Activated naive CD8-positive, alpha-beta T cell treated with anti-CD3 and anti-CD28 coated beads, Interleukin-2, amount 50 U/mL, for 24 hours (primary cell): ENCODE measurements around the gene ZNF254.
"Not testable (repeated sequence)": the region's sequence is repeated elsewhere in the genome, so short reads cannot be mapped to it uniquely, and the experiment has no call there.

Experiments
- ATAC-seq: fragments of 150-1000 bp; cut with Tn5 transposase; one replicate; pipeline ENCODE4 v1.10.0; 2021
- DNase-seq: peaks from one replicate; pipeline ENCODE4 v3.0.0; 2021
- H3K27ac Mint-ChIP-seq: one replicate; pipeline ENCODE4 v1.8.0; 2021; ENCODE audit warnings: mild to moderate bottlenecking, mixed read lengths
- H3K27me3 Mint-ChIP-seq: one replicate; pipeline ENCODE4 v1.8.0; 2021; ENCODE audit warnings: mixed read lengths
- H3K36me3 Mint-ChIP-seq: one replicate; pipeline ENCODE4 v1.8.0; 2021; ENCODE audit warnings: low read depth, mixed read lengths
- H3K4me1 Mint-ChIP-seq: one replicate; pipeline ENCODE4 v1.8.0; 2021; ENCODE audit warnings: mixed read lengths
- H3K4me3 Mint-ChIP-seq: one replicate; pipeline ENCODE4 v1.8.0; 2021; ENCODE audit warnings: mild to moderate bottlenecking, moderate library complexity, mixed read lengths
- H3K9me3 Mint-ChIP-seq: one replicate; pipeline ENCODE4 v1.8.0; 2021; ENCODE audit warnings: mixed read lengths

The ZNF254 gene

DNA sequence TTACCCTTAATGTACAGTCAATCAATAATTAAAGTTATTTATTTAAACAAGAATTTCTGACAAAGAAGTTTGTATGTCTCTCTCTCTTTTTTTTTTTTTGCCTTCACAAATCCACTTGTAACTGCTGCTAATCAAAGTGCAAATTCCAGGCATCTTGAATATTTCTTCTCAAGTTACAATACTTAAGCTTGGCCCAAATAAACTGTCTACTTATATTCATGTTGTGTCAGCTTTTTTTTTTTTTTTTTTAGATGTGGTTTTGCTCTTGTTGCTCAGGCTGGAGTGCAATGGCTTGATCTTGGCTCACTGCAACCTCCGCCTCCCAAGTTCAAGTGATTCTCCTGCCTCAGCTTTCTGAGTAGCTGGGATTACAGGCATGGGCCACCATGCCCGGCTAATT, 13.6 kb downstream of the ZNF254 start:
- peaks cover 84% of the 10 kb centered on the region for H3K36me3 Mint-ChIP-seq
- H3K9me3 Mint-ChIP-seq = peaks cover 30% of the 10 kb centered on the region
- H3K4me3 Mint-ChIP-seq, H3K27ac Mint-ChIP-seq, H3K27me3 Mint-ChIP-seq, ATAC-seq, DNase-seq: not testable (repeated sequence)
- H3K4me1 Mint-ChIP-seq = peaks cover 17% of the 10 kb centered on the region

DNA sequence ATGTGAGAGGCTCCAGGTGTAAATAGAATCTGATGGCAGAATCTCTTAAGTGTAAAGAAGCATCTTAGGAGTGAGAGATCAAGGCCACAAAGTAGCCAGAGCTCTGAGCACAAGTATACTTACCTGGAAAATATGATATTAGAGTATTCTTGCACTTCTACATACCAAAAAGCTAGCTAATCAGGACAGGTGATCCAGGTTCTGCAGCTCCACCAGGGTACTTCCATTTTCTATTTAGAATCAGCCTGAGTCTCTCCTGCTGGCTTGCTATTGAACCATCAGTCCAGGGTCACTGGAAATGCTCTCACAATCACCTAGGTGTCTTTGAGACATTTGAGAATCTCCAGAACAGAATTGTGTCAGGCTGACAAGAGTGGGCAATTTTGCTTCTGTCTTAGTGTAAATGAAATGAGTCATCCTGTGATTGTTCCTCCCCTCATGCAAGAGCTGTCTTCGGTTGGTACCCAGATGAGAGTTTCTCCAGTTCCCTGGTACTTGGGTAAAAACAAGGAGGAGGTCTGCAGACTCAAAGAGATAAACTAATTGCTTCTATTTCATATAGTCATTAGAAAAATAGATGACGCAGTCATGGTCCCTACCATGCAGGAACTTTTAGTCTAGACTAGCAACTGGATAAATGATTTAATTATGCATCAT, 14.6 kb downstream of the ZNF254 start:
- Mint-ChIP-seq H3K4me3 (no peak overlapping the region), H3K9me3 (peaks cover 30% of the 10 kb centered on the region), H3K36me3 (peaks cover 84% of the 10 kb centered on the region), H3K27ac (no peak overlapping the region), H3K27me3 (no peaks in the 10 kb centered on the region), H3K4me1 (peaks cover 15% of the 10 kb centered on the region)
- no peak for ATAC-seq
- no peak for DNase-seq

DNA sequence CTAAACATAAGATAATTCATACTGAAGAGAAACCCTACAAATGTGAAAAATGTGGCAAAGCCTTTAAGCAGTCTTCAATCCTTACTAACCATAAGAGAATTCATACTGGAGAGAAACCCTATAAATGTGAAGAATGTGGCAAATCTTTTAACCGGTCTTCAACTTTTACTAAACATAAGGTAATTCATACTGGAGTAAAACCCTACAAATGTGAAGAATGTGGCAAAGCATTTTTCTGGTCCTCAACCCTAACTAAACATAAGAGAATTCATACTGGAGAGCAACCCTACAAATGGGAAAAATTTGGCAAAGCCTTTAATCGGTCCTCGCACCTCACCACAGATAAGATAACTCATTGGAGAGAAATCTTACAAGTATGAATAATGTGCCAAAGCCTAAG, 40.6 kb downstream of the ZNF254 start:
- DNase-seq = no peak
- peaks cover 83% of the 10 kb centered on the region for H3K36me3 Mint-ChIP-seq
- no peak for ATAC-seq
- no peaks in the 10 kb centered on the region for H3K4me1 Mint-ChIP-seq
- H3K27ac Mint-ChIP-seq = no peak overlapping the region
- no peaks in the 10 kb centered on the region for H3K27me3 Mint-ChIP-seq
- H3K4me3 Mint-ChIP-seq = no peak overlapping the region
- H3K9me3 Mint-ChIP-seq = peaks cover 63% of the 10 kb centered on the region

DNA sequence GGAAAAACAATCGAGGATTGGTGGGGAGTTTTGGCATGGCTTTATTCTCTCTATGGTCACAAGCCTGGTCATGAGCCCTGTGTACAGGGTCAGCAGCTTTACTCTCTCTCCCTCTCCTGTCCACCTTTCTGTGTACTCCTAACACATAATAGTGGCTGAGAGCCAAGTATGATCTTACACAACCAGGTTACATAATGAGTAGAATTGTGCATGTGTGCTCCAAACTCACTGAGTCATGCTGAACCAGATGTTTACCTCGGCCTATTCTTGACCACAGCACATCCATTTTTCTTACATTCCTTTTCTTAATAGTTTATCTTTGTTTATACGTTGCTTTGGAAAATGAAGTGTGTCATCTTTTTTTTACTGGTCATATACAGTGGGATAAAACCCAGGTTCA, 53.1 kb downstream of the ZNF254 start:
- H3K36me3 Mint-ChIP-seq = peaks cover 57% of the 10 kb centered on the region
- DNase-seq (no peak), ATAC-seq (no peak)
- H3K27ac Mint-ChIP-seq = no peak overlapping the region
- peaks cover 66% of the 10 kb centered on the region for H3K9me3 Mint-ChIP-seq
- H3K27me3 Mint-ChIP-seq = no peaks in the 10 kb centered on the region
- no peaks in the 10 kb centered on the region for H3K4me1 Mint-ChIP-seq
- H3K4me3 Mint-ChIP-seq = no peak overlapping the region

DNA sequence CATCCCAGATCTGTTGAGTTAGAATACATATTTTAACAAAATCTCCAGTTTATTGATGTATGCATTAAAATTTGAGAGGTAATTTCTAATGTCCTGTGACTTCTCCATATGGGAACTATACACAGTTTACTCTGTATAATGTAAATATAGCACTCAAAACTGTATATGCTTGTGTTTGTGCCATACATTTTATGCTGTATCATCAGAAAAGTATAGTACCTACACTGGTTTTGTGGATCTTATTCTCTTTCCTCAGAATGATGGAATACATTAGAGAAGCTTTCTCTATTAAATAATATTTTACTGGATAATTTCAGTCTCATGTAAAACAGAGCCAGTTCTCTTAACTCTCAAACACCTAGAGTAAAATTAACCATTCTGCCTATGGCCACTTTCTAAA, 53.6 kb downstream of the ZNF254 start:
- H3K4me3 Mint-ChIP-seq = no peak overlapping the region
- no peak for ATAC-seq
- H3K9me3 Mint-ChIP-seq = peaks cover 66% of the 10 kb centered on the region
- peaks cover 55% of the 10 kb centered on the region for H3K36me3 Mint-ChIP-seq
- no peaks in the 10 kb centered on the region for H3K4me1 Mint-ChIP-seq
- H3K27me3 Mint-ChIP-seq = no peaks in the 10 kb centered on the region
- no peak for DNase-seq
- H3K27ac Mint-ChIP-seq = no peak overlapping the region

DNA sequence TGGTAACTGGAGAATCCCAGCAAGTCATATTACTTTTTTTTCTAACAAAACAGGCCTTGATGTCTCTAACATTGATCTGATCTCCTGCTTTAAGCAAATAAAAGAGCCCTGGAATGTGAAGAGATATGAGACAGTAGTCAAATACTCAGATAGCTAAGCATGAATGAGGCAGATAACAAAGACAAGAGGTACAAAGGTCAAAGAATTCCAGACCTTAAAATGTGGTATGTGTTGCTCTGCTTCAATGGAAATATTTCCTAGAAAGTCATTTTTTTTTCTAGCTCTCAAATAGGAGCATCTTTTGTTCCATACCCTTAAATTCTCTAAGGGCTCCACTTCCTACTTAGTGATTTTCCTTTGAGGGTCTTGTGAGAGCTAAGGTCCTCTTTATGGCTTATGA, 54.6 kb downstream of the ZNF254 start:
- ATAC-seq (no peak), DNase-seq (no peak)
- Mint-ChIP-seq H3K27ac (no peak overlapping the region), H3K36me3 (peaks cover 50% of the 10 kb centered on the region), H3K9me3 (peaks cover 63% of the 10 kb centered on the region), H3K27me3 (no peaks in the 10 kb centered on the region), H3K4me3 (no peak overlapping the region), H3K4me1 (no peaks in the 10 kb centered on the region)

DNA sequence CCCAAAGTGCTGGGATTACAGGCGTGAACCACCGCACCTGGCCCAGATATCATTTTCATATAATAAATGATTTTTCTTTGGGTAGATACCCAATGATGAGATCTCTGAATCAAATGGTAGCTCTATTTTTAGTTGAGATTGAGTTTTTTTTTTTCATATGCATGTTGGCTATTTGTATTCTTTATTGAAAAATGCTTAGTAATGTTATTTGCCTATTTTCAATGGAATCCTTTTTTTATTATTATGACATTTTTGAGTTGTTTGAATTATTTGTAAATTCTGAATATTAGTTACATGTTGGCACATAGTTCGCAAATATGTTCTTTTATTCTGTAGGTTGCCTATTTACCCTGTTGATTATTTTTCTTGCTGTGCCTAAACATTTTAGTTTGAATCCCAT, 55.8 kb downstream of the ZNF254 start:
- Mint-ChIP-seq H3K27me3 (no peaks in the 10 kb centered on the region), H3K9me3 (peaks cover 63% of the 10 kb centered on the region), H3K36me3 (peaks cover 44% of the 10 kb centered on the region), H3K4me3 (no peak overlapping the region), H3K4me1 (no peaks in the 10 kb centered on the region), H3K27ac (no peak overlapping the region)
- no peak for DNase-seq
- no peak for ATAC-seq

DNA sequence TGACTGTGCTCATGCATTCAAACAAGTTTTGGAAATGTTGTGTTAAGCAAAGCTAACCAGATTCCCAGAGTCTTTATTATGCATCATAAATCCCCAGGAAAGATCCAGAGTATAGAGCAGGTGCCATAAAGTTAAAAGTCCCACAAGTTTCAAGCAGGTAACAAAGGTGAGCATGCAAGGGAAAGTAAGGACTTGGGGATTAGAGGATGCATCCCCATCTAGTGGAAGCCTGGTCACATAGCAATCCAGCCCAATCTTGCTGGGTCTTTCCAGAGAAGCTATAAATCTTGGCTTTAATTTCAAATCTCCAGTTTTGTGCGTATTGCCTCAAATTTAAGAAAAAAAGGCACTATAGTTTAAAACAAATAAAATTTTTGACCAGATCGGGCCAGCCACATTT, 72.7 kb downstream of the ZNF254 start:
- Mint-ChIP-seq H3K27ac (no peak overlapping the region), H3K36me3 (peaks cover 31% of the 10 kb centered on the region), H3K4me1 (no peaks in the 10 kb centered on the region), H3K9me3 (peaks cover 64% of the 10 kb centered on the region), H3K27me3 (no peaks in the 10 kb centered on the region), H3K4me3 (no peak overlapping the region)
- no peak for DNase-seq
- no peak for ATAC-seq

DNA sequence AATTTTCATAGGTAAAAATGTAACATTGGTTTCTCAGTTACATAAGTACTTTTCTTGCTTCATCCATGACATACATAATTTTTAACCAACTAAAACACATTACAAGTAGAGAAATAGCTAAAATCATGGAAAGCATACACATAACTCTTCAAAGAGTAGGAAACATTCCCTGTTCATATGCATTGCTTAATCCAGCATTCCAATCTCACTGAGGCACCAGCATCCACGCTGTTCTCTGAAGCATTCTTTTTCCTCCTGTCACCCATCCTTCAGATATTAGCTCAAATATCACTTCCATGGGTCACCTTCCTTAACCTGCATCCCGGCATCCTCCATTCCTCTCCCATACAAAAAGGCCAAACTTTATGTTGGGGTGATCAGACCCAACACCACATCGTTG, 79.1 kb downstream of the ZNF254 start:
- Mint-ChIP-seq H3K9me3 (peaks cover 75% of the 10 kb centered on the region), H3K27me3 (no peaks in the 10 kb centered on the region), H3K27ac (no peak overlapping the region), H3K4me3 (no peak overlapping the region), H3K36me3 (peaks cover 20% of the 10 kb centered on the region), H3K4me1 (no peaks in the 10 kb centered on the region)
- ATAC-seq (no peak), DNase-seq (no peak)

DNA sequence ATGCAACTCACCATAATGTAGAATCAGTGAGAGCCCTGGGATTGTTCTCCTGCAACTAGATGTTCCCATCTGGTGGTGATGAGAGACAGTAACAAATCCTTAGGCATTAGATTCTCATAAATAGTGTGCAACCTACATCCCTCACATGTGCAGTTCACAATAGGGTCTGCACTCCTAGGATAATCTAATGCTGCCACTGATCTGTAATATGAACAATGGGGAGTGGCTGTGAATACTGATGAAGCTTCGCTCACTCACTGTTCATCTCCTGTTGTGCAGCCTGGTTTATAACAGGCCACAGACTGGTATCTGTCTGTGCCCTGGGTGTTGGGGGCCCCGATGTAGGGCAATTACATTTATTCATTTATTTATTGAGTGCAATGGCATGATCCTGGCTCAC, 86.9 kb downstream of the ZNF254 start:
- no peaks in the 10 kb centered on the region for H3K27me3 Mint-ChIP-seq
- ATAC-seq (no peak), DNase-seq (no peak)
- H3K36me3 Mint-ChIP-seq = peaks cover 7% of the 10 kb centered on the region
- H3K27ac Mint-ChIP-seq = no peak overlapping the region
- H3K4me3 Mint-ChIP-seq = no peak overlapping the region
- peaks cover 40% of the 10 kb centered on the region for H3K9me3 Mint-ChIP-seq
- no peaks in the 10 kb centered on the region for H3K4me1 Mint-ChIP-seq

DNA sequence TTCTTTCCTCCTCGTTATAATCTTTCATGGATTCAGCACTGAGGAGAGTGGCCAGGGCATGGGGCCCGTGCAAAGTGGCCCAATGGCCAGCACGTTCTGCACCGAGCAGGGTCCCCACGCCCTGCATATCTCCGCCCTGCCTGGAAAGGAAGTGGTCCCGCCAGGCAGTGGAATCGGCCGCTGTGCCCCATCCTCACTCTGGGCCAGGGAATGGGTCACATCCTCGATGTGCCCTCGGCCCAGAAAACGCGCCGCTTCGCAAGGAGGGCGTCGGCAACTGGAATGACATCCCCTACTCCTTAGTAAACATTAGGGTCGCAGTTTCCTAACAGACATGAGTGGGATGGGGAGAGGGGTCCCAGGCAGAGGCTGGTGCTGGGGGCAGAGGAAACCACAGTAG, 90.7 kb downstream of the ZNF254 start:
- Mint-ChIP-seq H3K9me3 (peaks cover 41% of the 10 kb centered on the region), H3K4me1 (no peaks in the 10 kb centered on the region), H3K27me3 (peaks cover 3% of the 10 kb centered on the region), H3K36me3 (no peaks in the 10 kb centered on the region), H3K27ac (no peak overlapping the region), H3K4me3 (no peak overlapping the region)
- ATAC-seq (no peak), DNase-seq (no peak)

DNA sequence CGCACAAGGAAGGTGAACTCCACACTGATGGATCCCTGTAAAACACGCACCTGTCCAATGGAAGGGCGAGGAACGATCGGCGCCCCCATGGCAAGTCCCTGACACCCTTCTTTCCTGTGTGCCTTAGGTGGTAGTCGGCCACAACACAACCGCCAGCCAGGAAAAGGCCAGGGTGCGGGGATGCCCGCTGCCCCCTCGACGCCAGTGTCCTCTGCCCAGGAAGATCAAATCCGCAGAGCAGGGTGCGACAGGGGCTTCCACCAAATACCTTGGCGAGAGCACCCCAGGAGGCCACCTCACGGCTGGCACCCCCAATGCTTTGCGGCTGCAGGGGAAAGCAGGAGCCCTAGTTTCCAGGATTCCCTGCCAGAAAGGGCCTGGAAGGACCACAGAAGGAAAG, 91.2 kb downstream of the ZNF254 start:
- DNase-seq (no peak), ATAC-seq (no peak)
- peaks cover 3% of the 10 kb centered on the region for H3K27me3 Mint-ChIP-seq
- H3K4me3 Mint-ChIP-seq = no peak overlapping the region
- peaks cover 38% of the 10 kb centered on the region for H3K9me3 Mint-ChIP-seq
- no peaks in the 10 kb centered on the region for H3K4me1 Mint-ChIP-seq
- no peaks in the 10 kb centered on the region for H3K36me3 Mint-ChIP-seq
- H3K27ac Mint-ChIP-seq = no peak overlapping the region
